AG09319 (cell line): ENCODE data around the gene NCKAP5.

Experiments used
- DNase-seq: peaks from one replicate; pipeline ENCODE4 v3.0.0-alpha.2; 2010; ENCODE audit warnings: low read depth; ENCODE audit errors: extremely low read depth
- TF ChIP-seq, protein P1 (sequence below): IDR thresholded peaks from 2 replicates; pipeline ENCODE4 v1.5.1; 2011; ENCODE audit warnings: low read depth, mild to moderate bottlenecking, inconsistent platforms, low read length, moderate library complexity

The NCKAP5 gene

GRCh38 chr2:133266041-133266925, 302.0 kb downstream of the NCKAP5 start:
- TF ChIP-seq, protein P1, sequence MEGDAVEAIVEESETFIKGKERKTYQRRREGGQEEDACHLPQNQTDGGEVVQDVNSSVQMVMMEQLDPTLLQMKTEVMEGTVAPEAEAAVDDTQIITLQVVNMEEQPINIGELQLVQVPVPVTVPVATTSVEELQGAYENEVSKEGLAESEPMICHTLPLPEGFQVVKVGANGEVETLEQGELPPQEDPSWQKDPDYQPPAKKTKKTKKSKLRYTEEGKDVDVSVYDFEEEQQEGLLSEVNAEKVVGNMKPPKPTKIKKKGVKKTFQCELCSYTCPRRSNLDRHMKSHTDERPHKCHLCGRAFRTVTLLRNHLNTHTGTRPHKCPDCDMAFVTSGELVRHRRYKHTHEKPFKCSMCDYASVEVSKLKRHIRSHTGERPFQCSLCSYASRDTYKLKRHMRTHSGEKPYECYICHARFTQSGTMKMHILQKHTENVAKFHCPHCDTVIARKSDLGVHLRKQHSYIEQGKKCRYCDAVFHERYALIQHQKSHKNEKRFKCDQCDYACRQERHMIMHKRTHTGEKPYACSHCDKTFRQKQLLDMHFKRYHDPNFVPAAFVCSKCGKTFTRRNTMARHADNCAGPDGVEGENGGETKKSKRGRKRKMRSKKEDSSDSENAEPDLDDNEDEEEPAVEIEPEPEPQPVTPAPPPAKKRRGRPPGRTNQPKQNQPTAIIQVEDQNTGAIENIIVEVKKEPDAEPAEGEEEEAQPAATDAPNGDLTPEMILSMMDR: peak; percentile 21
- no peak for DNase-seq

- no peak for DNase-seq
- TF ChIP-seq, protein P1: no peak
These were observed 302.8 kb downstream of the NCKAP5 start for GRCh38 chr2:133265432-133265949.

DNA sequence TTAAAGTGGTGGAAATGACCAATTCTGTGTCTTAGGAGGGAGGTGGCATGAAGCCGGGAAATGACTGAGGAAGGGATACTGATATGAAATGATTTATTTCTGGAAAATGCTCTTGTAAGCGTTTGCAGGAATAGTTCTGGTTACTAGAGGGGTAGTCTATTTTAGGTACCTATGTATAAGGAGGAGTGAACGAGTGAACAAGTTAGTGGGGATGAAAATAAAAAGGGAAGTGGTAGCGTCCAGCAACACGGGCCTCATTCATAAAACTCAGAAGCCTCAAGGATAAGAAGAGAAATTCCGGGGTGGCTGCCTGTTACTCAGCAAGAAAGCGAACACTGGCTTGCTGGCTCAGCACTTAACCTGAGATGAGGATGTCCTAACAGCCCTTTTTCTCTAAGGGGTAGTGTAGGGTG, 303.3 kb downstream of the NCKAP5 start:
- TF ChIP-seq, protein P1: no peak
- no peak for DNase-seq

- TF ChIP-seq, protein P1: peak; percentile 52
- DNase-seq: no peak
These were observed 305.4 kb downstream of the NCKAP5 start for GRCh38 chr2:133262893-133263292.

DNA sequence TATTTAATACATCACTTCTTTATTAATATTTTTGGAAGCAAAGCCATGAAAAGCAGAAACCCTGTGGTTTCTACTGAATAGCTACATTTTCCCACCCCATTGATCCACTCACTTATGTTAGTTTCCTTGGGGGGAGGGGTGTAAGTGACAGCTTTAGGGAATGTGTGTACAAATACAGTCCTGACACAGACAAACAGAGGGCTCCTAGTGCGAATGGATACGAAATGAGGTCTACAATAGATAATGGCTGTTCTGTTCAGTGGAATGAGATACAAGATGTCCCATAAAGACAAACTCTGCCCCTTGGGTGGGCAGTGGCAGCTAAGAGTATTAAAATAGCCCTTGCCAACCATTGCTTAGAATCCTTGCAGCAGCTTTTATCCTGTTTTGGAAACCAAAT, 312.9 kb downstream of the NCKAP5 start:
- TF ChIP-seq, protein P1: no peak
- DNase-seq: no peak

- TF ChIP-seq, protein P1: no peak
- DNase-seq: no peak
These were observed 314.5 kb downstream of the NCKAP5 start for GRCh38 chr2:133253793-133254192.

DNA sequence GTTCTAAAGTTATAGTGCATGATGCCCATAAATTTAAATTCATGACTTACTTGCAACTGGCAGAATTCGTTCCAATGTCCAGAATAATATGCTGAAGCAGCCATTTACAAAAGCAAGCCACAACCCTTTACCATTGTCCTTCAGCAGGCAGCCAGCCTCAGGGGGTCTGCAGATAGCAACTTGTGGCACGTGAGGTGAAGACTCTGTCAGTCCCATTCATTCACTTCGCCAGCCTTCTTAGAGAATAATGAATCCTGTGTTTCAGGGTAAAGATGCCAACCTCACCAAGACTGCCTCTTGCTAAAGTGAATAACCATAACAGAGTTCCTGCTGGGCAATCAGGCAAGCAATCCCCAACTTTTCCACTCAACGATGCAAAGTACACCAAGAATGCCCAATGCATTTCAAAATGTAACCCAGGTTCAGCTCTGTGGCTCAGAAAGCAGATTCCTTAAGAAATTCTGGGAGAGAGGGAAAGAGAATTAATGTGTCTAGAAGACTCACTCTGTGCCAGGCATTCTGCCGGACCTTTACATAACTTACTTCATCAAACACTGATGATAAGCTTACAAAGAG, 315.4 kb downstream of the NCKAP5 start:
- DNase-seq: no peak
- TF ChIP-seq, protein P1: no peak
